Measurements from ENCODE around the gene RNPEP. TPM values are rescaled to one million over a fixed set of nuclear protein-coding genes. Genes with fewer than 3 reads are reported as not detected.

Gene RNPEP
- 82.5 to 87.8 TPM (median 87.2 TPM) in 5 replicates for total RNA-seq (2022; extraction: Qiagen RNA extraction)

GRCh38 chr1:201982623-201983379, at the start of gene RNPEP:
RNPEP (plus strand) TSS chr1:201982648; CDS start chr1:201982667, 19 bp downstream.

GRCh38 chr1:201946224-201946908, 36.1 kb upstream of the RNPEP start, which contains the start of gene LMOD1:
LMOD1 (minus strand) TSS chr1:201946548; CDS start chr1:201946340, 208 bp downstream.

GRCh38 chr1:201955009-201955728, 27.3 kb upstream of the RNPEP start, which contains the start of gene TIMM17A:
TIMM17A (plus strand) TSS chr1:201955503; CDS start chr1:201955527, 24 bp downstream.

GRCh38 chr1:202010180-202011015, 27.9 kb downstream of the RNPEP start, which contains the start of gene ELF3:
ELF3 (plus strand) TSS chr1:202010587; CDS start chr1:202011137, 550 bp downstream.

Other genes with a start within 250 kb of the RNPEP start
- gene IPO9, start 153.5 kb upstream of the RNPEP start, total RNA-seq (2022; extraction: Qiagen RNA extraction): 24.6 to 46.6 TPM (median 40.9 TPM) in 5 replicates
- gene SHISA4, start 93.8 kb upstream of the RNPEP start, total RNA-seq (2022; extraction: Qiagen RNA extraction): 11.4 to 19.2 TPM (median 17.3 TPM) in 5 replicates
- gene LMOD1, start 36.1 kb upstream of the RNPEP start, total RNA-seq (2022; extraction: Qiagen RNA extraction): not detected in 5 replicates
- gene TIMM17A, start 27.1 kb upstream of the RNPEP start, total RNA-seq (2022; extraction: Qiagen RNA extraction): 90.0 to 141 TPM (median 97.7 TPM) in 5 replicates
- gene ELF3, start 27.9 kb downstream of the RNPEP start, total RNA-seq (2022; extraction: Qiagen RNA extraction): 126 to 195 TPM (median 182 TPM) in 5 replicates
- gene GPR37L1, start 140.3 kb downstream of the RNPEP start, total RNA-seq (2022; extraction: Qiagen RNA extraction): 0.10 to 0.16 TPM (median 0.15 TPM) in 5 replicates
- 44.7 to 57.5 TPM (median 49.9 TPM) in 5 replicates for gene ARL8A, start 162.1 kb downstream of the RNPEP start, total RNA-seq (2022; extraction: Qiagen RNA extraction)
- gene PTPN7, start 178.0 kb downstream of the RNPEP start, total RNA-seq (2022; extraction: Qiagen RNA extraction): not detected in 5 replicates
- 0.43 to 0.93 TPM (median 0.71 TPM) in 5 replicates for gene LGR6, start 211.2 kb downstream of the RNPEP start, total RNA-seq (2022; extraction: Qiagen RNA extraction)

Data from A549 treated with Mapracorat at 1 μM for 4 hours (cell line).